GM03348 (cell line): ENCODE results near the gene AATF.

Experiments used
- DNase-seq: peaks from one replicate; pipeline ENCODE4 v3.0.0; 2012; ENCODE audit warnings: low spot score

The AATF gene

GRCh38 chr17:36931096-36931696 lies 17.6 kb upstream of the AATF start:
- DNase-seq = no peak

GRCh38 chr17:36931697-36932382 lies 16.9 kb upstream of the AATF start:
- DNase-seq = no peak

DNA sequence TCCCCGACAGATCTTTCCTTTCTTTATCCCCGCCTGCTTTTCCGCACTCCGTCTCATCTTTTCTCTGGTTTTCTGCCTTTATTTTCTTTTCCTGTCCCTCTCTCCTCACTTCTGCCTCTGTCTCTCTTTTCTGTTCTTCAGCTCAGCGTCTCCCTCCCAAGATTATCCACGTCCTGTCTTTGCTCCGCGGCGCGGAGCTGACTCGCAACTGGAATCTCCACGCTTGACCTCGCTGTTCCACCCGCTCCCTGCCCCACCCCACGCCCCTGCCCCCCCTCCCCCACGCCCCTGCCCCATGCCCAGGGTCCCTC lies 16.4 kb upstream of the AATF start:
- no peak for DNase-seq

DNA sequence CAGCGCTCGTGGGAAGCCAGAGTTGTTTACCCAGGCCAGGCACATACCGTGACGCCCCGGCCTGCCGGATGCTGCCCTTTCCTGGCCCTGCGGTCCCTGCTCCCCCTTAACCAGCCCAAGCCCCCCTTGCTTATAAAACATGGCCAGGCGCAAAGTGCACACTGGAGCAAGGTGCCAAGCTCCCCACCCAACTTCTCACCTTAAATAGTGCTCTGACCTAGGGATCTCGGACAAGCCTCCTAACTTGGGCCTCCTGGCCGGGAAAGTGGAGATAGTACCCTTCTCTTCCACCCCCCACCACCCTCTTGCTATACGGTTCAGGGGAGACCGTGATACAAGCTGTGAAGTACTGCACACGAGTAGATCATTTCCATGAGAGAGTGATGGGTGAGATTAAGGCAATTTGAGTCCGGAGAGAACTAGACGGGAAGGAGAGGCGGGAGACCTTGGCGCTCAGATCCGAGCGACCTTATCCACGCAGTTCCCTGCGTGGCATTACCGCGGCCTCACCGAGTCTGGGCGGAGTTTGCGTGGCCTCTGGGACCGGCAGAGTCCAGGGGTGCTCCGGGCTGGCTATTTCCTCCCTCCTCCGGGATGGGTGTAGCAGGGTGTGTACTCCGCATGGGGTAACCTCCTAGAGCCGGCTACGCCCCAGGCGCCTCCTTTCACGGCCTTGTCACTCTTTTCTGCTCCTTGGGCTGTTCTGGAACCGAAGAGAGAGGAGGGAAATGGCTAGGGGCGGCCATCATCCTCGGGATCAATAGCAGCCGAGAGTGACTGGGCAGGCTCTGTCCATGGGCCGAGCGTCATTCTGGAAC lies 15.9 kb upstream of the AATF start:
- DNase-seq = no peak

GRCh38 chr17:36933512-36934143 lies 15.1 kb upstream of the AATF start:
- no peak for DNase-seq

DNA sequence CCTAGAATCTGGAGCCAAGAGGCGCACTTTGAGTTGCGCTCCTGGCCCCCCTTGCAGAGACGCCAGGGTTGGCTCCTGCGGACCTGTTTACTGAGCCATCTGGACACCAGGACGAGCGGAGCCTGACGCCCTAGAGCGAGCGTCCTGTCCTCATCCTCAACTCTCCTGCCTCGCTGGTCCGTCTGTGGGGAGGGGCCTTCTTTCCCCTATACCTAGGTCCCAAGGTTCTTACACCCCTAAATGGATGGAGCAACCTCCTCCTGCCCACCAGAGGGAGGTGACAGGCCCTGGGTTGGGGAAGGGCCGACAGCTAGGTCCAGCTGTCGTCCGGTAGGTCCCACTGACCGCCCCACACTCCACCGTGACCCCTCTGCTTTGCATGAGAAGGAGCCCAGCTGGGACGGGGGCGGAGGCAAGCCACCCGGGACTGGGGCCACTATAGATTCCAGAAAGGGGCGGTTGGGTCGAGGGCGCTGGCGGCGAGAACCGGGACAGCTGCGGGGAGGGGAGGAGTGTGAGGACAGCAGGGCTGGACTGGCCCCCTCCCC lies 14.5 kb upstream of the AATF start:
- no peak for DNase-seq

- DNase-seq = no peak
Observed at GRCh38 chr17:36934692-36935630, 13.8 kb upstream of the AATF start.

DNA sequence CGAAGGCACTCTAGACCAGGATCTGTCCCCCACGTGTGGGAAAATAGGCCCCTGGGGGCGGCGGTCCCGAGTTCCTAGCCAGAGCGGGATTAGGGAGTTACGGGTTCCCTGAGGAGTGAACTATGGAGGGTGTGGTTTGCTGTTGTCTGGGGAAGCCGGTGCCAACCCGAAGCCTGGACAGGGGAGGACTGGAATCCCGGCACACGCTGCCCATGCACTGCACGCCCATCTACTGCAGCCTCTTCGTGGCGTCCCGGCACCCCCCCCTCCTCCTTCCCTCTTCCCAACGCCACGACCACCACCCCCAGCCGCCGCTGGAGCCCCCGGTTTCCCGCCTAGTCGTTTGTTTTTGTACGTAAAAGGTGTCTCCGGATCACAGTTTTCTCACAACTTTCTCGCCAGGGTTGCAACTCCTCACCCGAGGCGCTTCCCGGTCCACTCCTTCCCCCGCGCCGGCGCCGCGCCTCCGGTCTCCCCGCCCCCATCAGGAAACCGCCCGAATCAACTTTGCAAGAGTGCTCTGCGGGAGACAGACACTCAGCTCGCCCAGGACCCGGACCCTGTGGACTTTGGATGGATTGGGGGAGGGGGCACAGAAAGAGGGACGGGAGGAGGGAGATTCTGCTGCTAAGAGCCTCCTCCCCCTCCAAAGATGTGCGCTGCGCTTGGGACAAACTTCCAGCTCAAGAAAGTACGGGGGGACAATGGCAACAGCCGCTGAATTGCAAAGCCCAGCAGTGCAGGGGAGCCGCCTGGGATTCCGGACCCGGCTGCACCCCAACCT lies 12.9 kb upstream of the AATF start:
- DNase-seq = no peak

DNA sequence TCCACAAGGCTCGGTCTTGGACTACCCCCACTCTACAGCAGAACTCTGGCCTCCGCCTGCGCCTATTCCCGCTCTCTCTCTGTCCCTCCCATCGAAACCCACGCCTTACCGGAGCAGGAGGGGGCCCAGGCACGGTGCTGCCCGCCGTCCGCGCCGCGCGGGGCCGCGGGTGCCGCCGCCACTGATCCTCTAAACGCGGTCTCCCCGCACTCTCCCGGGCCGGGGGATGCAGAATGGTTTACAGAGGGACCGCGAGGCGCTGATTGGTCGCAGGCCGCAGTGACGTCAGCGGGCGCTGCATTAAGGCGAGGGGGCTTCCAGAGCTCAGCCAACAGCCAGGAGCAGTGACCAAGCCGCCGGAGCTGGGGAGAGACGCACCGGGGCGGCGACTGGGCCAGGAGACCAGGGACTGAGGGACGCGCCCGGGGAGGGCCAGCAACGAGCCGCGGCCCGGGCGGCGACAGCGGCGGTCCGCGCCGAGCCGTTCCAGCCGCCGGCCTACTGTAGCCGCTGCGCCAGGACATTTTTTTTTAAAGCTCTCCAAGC lies 12.2 kb upstream of the AATF start:
- no peak for DNase-seq

GRCh38 chr17:36937001-36937958 lies 11.5 kb upstream of the AATF start, which contains the start of gene LHX1:
TSS of gene LHX1 (plus strand) at chr17:36937475. CDS start at chr17:36938198, 723 bp downstream.
- no peak for DNase-seq

DNA sequence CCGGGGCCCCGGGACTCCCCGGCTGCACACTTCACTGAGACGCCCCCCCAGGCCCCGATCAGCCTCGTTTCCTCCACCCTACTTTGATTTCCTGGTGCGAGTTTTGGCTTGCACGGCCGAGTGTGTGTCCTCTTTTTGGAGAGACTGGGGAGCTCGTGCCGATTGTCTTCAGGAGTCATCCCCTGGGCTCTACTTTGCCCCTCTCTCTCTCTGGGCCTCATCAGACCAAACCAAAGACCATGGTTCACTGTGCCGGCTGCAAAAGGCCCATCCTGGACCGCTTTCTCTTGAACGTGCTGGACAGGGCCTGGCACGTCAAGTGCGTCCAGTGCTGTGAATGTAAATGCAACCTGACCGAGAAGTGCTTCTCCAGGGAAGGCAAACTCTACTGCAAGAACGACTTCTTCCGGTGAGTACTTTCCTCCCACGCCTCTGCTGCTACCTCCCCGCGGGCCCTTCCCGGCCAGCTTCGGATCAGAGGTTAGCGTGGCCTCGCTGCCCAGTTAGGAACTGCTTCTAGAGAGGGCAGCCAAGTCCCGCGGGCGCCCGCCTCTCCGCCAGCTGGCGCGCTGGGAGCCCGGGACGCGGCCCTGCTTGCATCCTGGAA lies 10.7 kb upstream of the AATF start:
- no peak for DNase-seq

DNA sequence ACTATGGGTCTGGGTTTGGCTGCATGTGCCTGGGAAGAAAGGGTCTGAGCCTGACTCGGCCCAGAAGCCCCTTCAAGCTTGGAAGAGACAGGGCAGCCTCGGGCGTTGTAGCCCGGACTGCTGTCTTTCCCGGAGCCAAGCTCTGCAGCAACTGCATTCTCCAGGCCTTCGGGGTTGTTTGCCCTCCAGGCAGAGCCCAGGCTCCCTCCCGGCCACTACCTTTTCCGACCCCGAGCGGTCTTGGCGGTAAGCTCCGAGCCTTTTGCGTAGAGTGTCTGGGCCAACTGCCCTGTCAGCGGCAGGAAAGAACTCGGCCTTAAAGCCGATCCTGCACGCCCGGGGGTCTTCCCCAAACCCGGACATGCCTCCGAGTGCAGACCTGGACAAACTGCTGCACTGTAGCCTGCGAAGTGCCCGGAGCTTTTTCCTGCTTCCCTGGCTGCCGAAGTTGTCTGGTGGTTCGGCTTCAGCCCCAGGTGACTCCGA lies 10.1 kb upstream of the AATF start:
- no peak for DNase-seq

DNA sequence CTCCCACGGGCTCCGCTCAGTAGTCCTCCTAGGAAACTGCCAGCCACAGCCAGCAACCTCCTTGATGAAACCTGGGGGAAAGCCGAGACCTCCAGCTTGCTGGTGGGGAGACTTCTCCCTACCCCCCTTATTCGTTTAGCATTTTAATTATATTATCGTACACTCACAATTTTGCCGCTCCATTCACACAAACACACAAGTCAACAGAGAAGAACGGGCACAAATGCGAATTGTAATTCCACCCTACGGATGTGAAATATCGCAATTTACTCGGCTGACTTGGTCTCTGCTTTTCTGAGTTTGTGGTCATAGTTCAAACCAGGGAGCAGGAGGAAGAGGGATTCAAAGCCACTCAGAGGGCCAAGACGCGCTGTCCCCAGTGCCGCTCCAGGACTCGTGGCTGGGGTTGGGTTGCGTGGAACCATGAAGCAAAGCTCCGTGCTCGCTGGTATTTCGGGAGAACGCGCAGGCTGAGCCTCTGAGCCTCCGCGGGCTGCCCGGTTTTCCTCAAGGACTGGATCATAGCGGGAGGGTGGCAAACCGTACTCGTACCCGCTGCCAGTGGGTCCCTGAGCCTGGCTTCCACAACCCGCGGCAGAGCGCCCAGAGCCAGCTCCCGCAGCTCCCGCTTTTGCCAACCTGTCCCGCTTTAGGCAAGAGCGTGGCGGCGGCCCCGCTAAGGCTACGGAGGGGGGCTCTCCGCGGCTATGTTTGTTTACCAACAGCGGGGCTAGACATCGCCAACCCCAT lies 9.5 kb upstream of the AATF start:
- DNase-seq = no peak

GRCh38 chr17:36939802-36940312 lies 8.9 kb upstream of the AATF start:
- no peak for DNase-seq

- no peak for DNase-seq
Observed at GRCh38 chr17:36940313-36941264, 8.2 kb upstream of the AATF start.

DNA sequence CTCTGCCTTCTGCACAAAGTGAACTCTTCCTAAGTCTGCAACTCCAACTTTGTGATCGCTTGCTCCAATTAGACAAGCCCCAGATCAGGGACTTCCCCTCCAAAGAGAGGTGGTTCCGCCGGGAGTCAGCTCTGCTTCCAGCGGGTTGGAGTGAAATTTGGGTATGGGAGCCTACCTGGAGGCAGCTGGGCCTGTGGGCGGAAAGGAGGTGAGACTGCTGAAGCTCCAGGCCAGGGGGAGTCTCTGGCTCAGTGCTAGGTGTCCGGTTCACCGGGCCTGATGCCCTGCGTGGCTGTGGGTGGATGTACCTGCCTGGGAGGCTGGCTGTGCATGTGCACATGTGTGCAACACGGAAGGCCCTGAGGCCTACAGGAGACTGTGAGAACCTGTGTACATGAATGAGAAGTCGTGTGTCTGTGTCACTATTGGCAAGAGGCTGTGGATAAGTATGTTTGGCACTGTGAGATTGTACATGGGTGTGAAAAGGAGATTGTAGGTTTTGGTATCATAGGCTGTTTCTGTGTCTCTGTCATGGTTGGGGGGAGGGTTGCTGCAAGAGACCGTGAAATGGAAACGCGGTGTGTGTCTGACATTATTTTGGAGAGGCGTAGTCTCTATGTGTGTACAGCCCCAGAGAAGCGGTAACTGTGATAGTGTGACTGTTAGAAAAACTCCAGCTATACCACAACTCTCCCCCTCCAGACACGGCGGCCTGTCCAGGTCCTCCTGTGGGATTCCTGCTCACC lies 7.3 kb upstream of the AATF start:
- DNase-seq = no peak
